ENCODE data around the gene EIF3I. TPM values are rescaled to one million over a fixed set of nuclear protein-coding genes. Genes with fewer than 3 reads are reported as not detected.

Gene EIF3I
- total RNA-seq, 1 experiment from 2014 or later: 299 TPM

DNA sequence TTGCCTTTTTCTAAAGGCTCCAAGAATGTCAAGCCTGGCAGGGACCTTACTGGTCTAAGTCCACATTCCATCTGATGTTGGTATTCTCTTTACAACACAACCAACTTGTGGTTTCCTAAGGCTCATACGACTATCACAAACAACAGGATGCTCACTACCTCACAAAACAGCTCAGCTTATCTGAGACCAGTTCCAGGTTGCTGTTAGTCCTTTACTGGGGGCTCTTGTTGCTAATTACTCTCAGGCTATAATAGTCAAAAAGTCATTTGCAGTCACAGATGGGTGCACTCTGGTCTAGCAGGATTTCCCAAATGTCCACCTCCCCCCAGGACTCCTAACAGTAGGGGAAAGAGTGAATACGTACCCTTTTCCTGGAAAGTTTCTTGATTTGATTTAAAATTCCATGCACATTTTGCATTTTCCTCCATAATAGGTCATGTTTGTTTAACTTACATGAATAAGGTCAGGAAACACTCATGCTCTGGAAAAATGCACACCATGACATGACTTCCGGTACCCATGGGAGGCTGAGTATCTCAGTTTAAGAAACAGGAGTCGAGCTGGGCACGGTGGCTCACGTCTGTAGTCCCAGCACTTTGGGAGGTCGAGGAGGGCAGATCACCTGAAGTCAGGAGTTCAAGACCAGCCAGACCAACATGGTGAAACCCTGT, 44.8 kb downstream of the EIF3I start:
- DNase-seq (ENCODE audit: low spot score): no peak

DNA sequence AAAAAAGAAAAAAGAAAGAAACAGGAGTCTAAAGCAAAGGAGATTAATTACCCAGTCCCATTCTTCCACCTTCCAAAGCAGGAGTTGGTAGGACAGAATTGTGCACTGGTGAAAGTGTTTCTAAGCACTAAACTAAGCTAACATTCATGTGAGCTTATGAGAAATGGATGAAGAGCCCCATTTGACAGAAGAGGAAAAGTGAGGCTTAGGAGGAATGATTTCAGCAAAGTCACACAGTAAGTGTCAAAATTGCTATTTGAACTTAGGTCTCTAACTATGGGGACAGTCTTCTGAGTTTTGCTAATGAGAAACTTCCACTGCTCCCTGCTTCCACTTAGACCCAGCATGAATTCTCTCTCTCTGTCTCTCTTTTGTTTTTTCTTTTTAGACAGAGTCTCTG, 47.5 kb downstream of the EIF3I start:
- no peak for DNase-seq (ENCODE audit: low spot score)

DNA sequence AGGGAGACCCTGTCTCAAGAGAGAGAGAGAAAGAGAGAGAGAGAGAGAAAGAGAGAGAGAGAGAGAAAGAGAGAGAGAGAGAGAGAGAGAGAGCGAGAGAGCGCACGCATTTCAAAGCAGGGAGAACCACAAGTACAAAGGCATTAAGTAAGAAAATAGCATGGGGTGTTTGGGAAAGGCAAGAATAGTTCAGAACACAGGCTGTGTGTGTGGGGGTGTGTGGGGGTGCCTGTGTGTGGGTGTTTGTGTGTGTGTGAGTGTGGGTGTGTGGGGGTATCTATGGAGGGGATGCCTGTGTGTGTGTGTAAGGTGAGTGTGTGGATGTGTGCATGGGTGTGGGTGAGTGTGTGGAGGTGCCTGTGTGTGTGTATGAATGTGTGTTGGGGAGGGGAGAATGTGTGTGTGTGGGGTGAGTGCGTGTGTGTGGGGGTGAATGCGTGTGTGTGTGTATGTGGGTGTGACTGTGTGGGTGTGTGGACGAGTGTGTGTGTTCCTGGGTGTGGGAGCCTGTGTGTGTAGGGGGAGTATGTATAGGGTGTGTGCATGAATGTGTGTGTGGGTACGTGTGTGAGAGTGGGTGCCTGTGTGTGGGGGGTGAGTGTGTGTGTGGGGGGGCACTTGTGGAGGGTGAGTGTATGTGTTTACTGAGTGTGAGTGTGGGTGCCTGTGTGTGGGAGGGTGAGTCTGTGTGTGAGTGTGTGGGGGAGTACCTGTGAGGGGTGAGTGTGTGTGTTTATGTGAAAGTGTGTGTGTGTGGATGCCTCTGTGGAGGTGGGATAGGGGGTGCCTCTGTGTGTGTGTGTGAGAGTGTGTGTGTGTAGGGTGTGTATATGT, 50.6 kb downstream of the EIF3I start:
- no peak for DNase-seq (ENCODE audit: low spot score)

DNA sequence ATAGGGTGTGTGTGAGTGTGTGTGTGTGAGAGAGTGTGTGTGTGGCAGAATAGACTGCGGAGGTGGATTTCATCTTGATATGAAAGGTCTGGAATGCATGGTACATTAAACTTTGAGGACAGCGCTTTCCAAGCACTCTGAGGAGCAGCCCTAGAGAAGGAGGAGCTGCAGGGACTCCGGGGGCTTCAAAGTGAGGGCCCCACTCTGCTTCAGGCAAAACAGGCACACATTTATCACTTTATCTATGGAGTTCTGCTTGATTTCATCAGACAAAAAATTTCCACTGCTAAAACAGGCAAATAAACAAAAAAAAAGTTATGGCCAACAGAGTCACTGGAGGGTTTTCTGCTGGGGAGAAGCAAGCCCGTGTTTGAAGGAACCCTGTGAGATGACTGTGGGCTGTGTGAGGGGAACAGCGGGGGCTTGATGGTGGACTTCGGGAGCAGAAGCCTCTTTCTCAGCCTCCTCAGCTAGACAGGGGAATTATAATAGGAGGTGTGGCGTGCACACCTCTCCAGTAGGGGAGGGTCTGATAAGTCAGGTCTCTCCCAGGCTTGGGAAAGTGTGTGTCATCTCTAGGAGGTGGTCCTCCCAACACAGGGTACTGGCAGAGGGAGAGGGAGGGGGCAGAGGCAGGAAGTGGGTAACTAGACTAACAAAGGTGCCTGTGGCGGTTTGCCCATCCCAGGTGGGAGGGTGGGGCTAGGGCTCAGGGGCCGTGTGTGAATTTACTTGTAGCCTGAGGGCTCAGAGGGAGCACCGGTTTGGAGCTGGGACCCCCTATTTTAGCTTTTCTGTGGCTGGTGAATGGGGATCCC, 51.4 kb downstream of the EIF3I start:
- DNase-seq (ENCODE audit: low spot score): peak; percentile 41

DNA sequence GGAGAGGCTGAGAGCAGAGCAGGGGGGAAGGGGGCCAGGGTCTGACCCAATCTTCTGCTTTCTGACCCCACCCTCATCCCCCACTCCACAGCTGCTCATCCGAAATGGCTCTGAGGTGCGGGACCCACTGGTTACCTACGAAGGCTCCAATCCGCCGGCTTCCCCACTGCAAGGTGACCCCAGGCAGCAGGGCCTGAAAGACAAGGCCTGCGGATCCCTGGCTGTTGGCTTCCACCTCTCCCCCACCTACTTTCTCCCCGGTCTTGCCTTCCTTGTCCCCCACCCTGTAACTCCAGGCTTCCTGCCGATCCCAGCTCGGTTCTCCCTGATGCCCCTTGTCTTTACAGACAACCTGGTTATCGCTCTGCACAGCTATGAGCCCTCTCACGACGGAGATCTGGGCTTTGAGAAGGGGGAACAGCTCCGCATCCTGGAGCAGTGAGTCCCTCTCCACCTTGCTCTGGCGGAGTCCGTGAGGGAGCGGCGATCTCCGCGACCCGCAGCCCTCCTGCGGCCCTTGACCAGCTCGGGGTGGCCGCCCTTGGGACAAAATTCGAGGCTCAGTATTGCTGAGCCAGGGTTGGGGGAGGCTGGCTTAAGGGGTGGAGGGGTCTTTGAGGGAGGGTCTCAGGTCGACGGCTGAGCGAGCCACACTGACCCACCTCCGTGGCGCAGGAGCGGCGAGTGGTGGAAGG, 52.6 kb downstream of the EIF3I start:
- no peak for DNase-seq (ENCODE audit: low spot score)

DNA sequence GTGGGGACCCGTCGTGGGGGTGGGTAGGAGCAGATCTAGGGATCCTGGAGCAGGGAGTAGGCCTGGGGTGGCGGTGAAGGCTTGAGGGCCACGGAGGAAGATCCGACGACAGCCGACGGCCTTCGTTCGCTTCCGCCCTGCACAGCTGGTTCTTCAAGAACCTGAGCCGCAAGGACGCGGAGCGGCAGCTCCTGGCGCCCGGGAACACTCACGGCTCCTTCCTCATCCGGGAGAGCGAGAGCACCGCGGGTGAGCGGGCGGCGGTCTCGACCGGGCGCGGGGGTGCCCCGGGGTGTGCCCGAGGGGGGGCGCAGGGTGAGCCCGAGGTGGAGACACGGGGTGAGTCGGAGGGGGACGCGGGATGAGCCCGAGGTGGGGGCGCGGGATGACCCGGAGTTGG, 53.2 kb downstream of the EIF3I start:
- no peak for DNase-seq (ENCODE audit: low spot score)

DNA sequence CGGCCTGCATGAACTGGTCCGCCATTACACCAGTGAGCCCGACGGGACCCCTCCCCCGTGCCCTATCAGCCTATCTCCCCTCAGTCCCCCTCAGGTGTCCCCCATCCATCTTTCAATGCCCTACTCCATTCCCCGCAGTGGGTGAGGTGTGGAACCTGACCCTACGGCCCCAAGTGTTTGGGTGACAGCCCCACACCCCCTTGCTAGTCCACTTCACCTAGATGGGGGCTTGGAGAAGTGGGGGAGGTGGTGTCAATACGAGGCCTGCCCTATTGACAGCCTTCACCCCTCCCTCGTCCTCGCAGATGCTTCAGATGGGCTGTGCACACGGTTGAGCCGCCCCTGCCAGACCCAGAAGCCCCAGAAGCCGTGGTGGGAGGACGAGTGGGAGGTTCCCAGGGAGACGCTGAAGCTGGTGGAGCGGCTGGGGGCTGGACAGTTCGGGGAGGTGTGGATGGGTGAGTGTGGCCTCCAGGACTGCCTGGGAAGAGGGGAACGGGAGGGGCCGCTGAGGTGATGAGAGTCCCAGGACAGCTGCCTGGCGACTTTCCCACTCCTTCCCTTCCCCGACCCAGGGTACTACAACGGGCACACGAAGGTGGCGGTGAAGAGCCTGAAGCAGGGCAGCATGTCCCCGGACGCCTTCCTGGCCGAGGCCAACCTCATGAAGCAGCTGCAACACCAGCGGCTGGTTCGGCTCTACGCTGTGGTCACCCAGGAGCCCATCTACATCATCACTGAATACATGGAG, 54.0 kb downstream of the EIF3I start:
- no peak for DNase-seq (ENCODE audit: low spot score)

Other genes with a start within 250 kb of the EIF3I start
- gene KHDRBS1, start 208.5 kb upstream of the EIF3I start, total RNA-seq (2014; rRNA removed; shearing (Covaris generic)): 58.0 and 70.0 TPM in 2 replicates
- gene TMEM39B, start 149.5 kb upstream of the EIF3I start, total RNA-seq (2014; rRNA removed; shearing (Covaris generic)): 1.5 and 3.0 TPM in 2 replicates
- gene KPNA6, start 114.4 kb upstream of the EIF3I start, total RNA-seq (2014; rRNA removed; shearing (Covaris generic)): 35.5 and 37.8 TPM in 2 replicates
- 22.1 and 24.6 TPM in 2 replicates for gene TXLNA, start 42.7 kb upstream of the EIF3I start, total RNA-seq (2014; rRNA removed; shearing (Covaris generic))
- 5.7 and 9.1 TPM in 2 replicates for gene CCDC28B, start 21.8 kb upstream of the EIF3I start, total RNA-seq (2014; rRNA removed; shearing (Covaris generic))
- gene IQCC, start 16.7 kb upstream of the EIF3I start, total RNA-seq (2014; rRNA removed; shearing (Covaris generic)): 0.45 TPM in 1 of 2 replicates, not detected in the other
- not detected in 2 replicates for gene DCDC2B, start 13.3 kb upstream of the EIF3I start, total RNA-seq (2014; rRNA removed; shearing (Covaris generic))
- 3.6 and 5.5 TPM in 2 replicates for gene TMEM234, start 54 bp upstream of the EIF3I start, total RNA-seq (2014; rRNA removed; shearing (Covaris generic))
- 5.8 and 8.5 TPM in 2 replicates for gene FAM167B, start 24.8 kb downstream of the EIF3I start, total RNA-seq (2014; rRNA removed; shearing (Covaris generic))
- not detected in 2 replicates for gene LCK, start 28.9 kb downstream of the EIF3I start, total RNA-seq (2014; rRNA removed; shearing (Covaris generic))
- gene HDAC1, start 69.7 kb downstream of the EIF3I start, total RNA-seq (2014; rRNA removed; shearing (Covaris generic)): 61.0 and 61.8 TPM in 2 replicates
- 91.0 and 91.1 TPM in 2 replicates for gene MARCKSL1, start 113.8 kb downstream of the EIF3I start, total RNA-seq (2014; rRNA removed; shearing (Covaris generic))
- 0.34 and 0.45 TPM in 2 replicates for gene FAM229A, start 140.1 kb downstream of the EIF3I start, total RNA-seq (2014; rRNA removed; shearing (Covaris generic))
- gene TSSK3, start 140.1 kb downstream of the EIF3I start, total RNA-seq (2014; rRNA removed; shearing (Covaris generic)): 0.24 TPM in 1 of 2 replicates, not detected in the other
- 40.6 and 53.1 TPM in 2 replicates for gene BSDC1, start 172.0 kb downstream of the EIF3I start, total RNA-seq (2014; rRNA removed; shearing (Covaris generic))
- gene ZBTB8B, start 242.7 kb downstream of the EIF3I start, total RNA-seq (2014; rRNA removed; shearing (Covaris generic)): 0.02 and 0.07 TPM in 2 replicates

Data from A172 (cell line).